ENCODE measurements around the gene ETS1.

DNA sequence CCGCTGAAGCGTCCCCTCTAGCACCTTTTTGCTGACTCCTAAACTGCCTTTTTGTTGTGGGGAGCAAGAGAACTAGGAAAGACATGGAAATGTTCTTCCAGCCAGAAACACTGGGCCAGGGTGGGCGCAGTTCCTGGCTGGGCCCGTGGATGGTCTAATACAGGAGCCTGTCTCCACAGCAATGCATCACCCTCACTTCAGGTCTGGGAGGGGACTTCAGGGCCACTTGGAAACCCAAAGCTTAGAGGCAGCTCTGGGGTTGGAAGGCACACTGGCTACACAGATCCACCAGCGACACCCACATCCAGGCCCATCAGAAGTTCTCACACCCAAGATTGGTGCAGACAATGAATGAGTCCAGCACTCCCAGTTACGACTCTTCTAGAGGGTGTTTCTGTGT, 120.3 kb downstream of the ETS1 start:
- TF ChIP-seq, protein P1, sequence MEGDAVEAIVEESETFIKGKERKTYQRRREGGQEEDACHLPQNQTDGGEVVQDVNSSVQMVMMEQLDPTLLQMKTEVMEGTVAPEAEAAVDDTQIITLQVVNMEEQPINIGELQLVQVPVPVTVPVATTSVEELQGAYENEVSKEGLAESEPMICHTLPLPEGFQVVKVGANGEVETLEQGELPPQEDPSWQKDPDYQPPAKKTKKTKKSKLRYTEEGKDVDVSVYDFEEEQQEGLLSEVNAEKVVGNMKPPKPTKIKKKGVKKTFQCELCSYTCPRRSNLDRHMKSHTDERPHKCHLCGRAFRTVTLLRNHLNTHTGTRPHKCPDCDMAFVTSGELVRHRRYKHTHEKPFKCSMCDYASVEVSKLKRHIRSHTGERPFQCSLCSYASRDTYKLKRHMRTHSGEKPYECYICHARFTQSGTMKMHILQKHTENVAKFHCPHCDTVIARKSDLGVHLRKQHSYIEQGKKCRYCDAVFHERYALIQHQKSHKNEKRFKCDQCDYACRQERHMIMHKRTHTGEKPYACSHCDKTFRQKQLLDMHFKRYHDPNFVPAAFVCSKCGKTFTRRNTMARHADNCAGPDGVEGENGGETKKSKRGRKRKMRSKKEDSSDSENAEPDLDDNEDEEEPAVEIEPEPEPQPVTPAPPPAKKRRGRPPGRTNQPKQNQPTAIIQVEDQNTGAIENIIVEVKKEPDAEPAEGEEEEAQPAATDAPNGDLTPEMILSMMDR (IDR thresholded peaks at IDR 0.05 in 4 of 5, conservative IDR thresholded peaks at IDR 0.05 in 1 of 5) = no peak
- TF ChIP-seq POLR2A (IDR thresholded peaks at IDR 0.05) = no peak

All from gastrocnemius medialis (tissue), 4 donors.